Stomach (tissue), 19 donors: ENCODE results near the gene ZFP2. TPM values are rescaled to one million over a fixed set of nuclear protein-coding genes. Genes with fewer than 3 reads are reported as not detected.

Experiments
- DNase-seq, 2 donors: peaks; one replicate each; pipeline versions ENCODE4 v3.0.0 to v3.0.0-alpha.2; 2013 to 2019
- H3K27ac ChIP-seq, 5 donors: fragments of 200-600 bp in 4 of 5; sonication (generic) in 4 of 5; one replicate each; pipeline ENCODE4 v1.5.1; 2013 to 2019; ENCODE audit warnings: mild to moderate bottlenecking in 1 of 5, moderate library complexity in 1 of 5
- H3K27me3 ChIP-seq, 3 donors: fragments of 200-600 bp; sonication (generic); one replicate each; pipeline ENCODE4 v1.5.1; 2017 to 2019; ENCODE audit warnings: mixed run types in 1 of 3
- H3K36me3 ChIP-seq, 4 donors: fragments of 200-600 bp; sonication (generic); 1 replicate in 3 of 4; 2 replicates in 1 of 4; pipeline ENCODE4 v1.5.1; 2016 to 2019
- H3K4me1 ChIP-seq, 4 donors: fragments of 200-600 bp; sonication (generic); one replicate each; pipeline ENCODE4 v1.5.1; 2016 to 2019
- H3K4me3 ChIP-seq, 4 donors: fragments of 200-600 bp; sonication (generic) in 3 of 4; one replicate each; pipeline ENCODE4 v1.5.1; 2016 to 2019; ENCODE audit warnings: mild to moderate bottlenecking in 1 of 4
- H3K9me3 ChIP-seq, 4 donors: fragments of 200-600 bp; sonication (generic); one replicate each; pipeline ENCODE4 v1.5.1; 2016 to 2019
- CTCF ChIP-seq, 7 experiments: fragments of 450-650 bp in 4 of 7; fragments of 200-600 bp in 3 of 7; sonication (generic) in 3 of 7; IDR thresholded peaks; one replicate each; pipeline ENCODE4 v1.5.1; 2016 to 2019; ENCODE audit warnings: antibody characterized with exemption in 7 of 7, control low read depth in 2 of 7, mild to moderate bottlenecking in 1 of 7
- EP300 ChIP-seq: sonication (generic); formaldehyde crosslinking; IDR thresholded peaks from one replicate; pipeline ENCODE4 v1.6.1; 2017; ENCODE audit warnings: antibody characterized with exemption
- POLR2A ChIP-seq, 4 donors: fragments of 450-650 bp; IDR thresholded peaks; one replicate each; pipeline ENCODE4 v1.6.1; 2016; ENCODE audit warnings: antibody characterized with exemption in 4 of 4, control low read depth in 2 of 4, mild to moderate bottlenecking in 1 of 4, moderate library complexity in 1 of 4
- POLR2AphosphoS5 ChIP-seq, 3 donors: sonication (generic); formaldehyde crosslinking; IDR thresholded peaks; one replicate each; pipeline ENCODE4 v1.6.1; 2016; ENCODE audit warnings: antibody characterized with exemption in 3 of 3
- WGBS, 5 donors: extraction: QIAGEN DNeasy Blood & Tissue Kit in 3 of 5; methylation state at CpG; one replicate each; pipeline versions ENCODE4 v1.1.5 to v1.1.7; 2013 to 2018; 5-methylcytosine and 5-hydroxymethylcytosine counted together
- intact Hi-C: fragments of 100-400 bp; cut with DNase I; formaldehyde crosslinking; loops from one replicate; pipeline ENCODE4 v1.15.1; 2023; ENCODE audit warnings: low total_unique reads
- long read RNA-seq, 10 donors: transcript quantifications; one replicate each; lab custom pipeline, GENCODE V29; 2026
- polyA plus RNA-seq, 3 donors: library from polyadenylated mRNA; stranded (reverse); fragments of 200-250 nt; gene quantifications; one replicate each; pipeline ENCODE4 v1.2.3, GENCODE V29; 2013
- total RNA-seq, 5 donors: library from RNA; depleted of rRNA; stranded (reverse); fragments of >200 nt; gene quantifications; one replicate each; pipeline versions ENCODE4 v1.1.0 to v1.2.3, GENCODE V29; 2014 to 2016
- donor health status: healthy with polysubstance abuse.
- donor health status: Bipolar disorder and iron deficiency.
- donor health status: healthy.

Gene ZFP2
- total RNA-seq, result 100 to 1,000 TPM in 1 of 5 donors, 1 to 10 TPM in 3, under 1 TPM in 1; 0.87 to 128 (median 1.4) TPM
- polyA plus RNA-seq, result 1 to 10 TPM in 2 of 3 donors, under 1 TPM in 1; 1.00 to 1.5 (median 1.2) TPM
- long read RNA-seq, donor 1, result 0 reads
- long read RNA-seq, donor 2, result 0 reads
- long read RNA-seq, donor 3, result 0 reads
- long read RNA-seq, donor 4, result 0 reads
- long read RNA-seq, donor 5, partial matches to known transcripts, result 0 of 1 reads
- long read RNA-seq, donor 5, other reads (novel, unspliced or antisense), result 0 of 1 reads
- long read RNA-seq, donor 6, result 0 reads
- long read RNA-seq, donor 7, result 0 reads
- long read RNA-seq, donor 8, result 0 reads
- long read RNA-seq, donor 9, result 0 reads
- long read RNA-seq, donor 10, result 0 reads

- no peak for TF ChIP-seq POLR2A (IDR thresholded peaks at IDR 0.05)
- peak in 2 of 3 donors; percentile 47 to 70 for TF ChIP-seq POLR2AphosphoS5 (IDR thresholded peaks at IDR 0.05)
- TF ChIP-seq EP300, result no peak
- TF ChIP-seq CTCF (IDR thresholded peaks at IDR 0.05), result no peak
- Histone ChIP-seq H3K4me3 (peak within 1 kb of the TSS; percentile 72 to 91 (median 89)), H3K36me3 (peaks cover 0 to 4% (median 2%) of the 10 kb centered on the region in 4 donors), H3K27ac (peak within 1 kb of the TSS; percentile 57 to 84 (median 69)), H3K9me3 (peaks cover 0 to 11% (median 4%) of the 10 kb centered on the region in 4 donors), H3K27me3 (peaks cover 0 to 6% (median 0%) of the 10 kb centered on the region in 3 donors), H3K4me1 (peaks cover 0 to 19% (median 7%) of the 10 kb centered on the region in 4 donors)
- WGBS, 5 donors, result 2 to 4% (median 3%) methylated on average over 40 to 79 of the region's 79 CpGs
- intact Hi-C loops, result no loop called here
- DNase-seq, result peak; percentile 57 to 92
Observed at GRCh38 chr5:178895615-178896571, at the start of gene ZFP2. Gene ZFP2 (plus strand): TSS chr5:178895913. CDS start chr5:178931314, 35,401 bp downstream.

DNA sequence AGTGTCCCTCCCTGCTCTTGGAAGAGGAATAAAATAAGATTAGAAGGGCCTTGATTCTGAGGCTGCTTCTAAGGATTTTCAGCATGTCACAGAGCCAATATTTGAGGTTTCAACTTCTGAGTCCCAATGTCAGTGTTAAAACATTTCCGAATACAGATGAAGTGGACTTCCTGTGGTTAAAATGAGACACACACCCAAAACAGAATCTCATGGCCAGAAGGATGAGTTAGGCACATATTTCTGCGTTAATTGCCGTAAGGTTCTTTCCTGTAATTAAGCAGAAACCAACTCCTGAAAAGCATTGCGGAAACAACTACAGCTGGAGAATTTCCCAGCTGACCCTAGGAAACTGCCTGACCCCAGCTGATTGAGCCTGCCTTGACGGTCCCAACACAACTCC lies 46.4 kb upstream of the ZFP2 start:
- TF ChIP-seq EP300 (no peak), POLR2A (IDR thresholded peaks at IDR 0.05) (no peak), CTCF (IDR thresholded peaks at IDR 0.05) (no peak), POLR2AphosphoS5 (IDR thresholded peaks at IDR 0.05) (no peak)
- Histone ChIP-seq H3K9me3 (no peaks in the 10 kb centered on the region), H3K4me1 (no peaks in the 10 kb centered on the region), H3K4me3 (no peak overlapping the region), H3K27ac (no peak overlapping the region), H3K36me3 (no peaks in the 10 kb centered on the region), H3K27me3 (no peaks in the 10 kb centered on the region)
- intact Hi-C loops, result no loop called here
- WGBS, 5 donors, result 66 to 82% (median 81%) methylated on average over 5 of the region's 5 CpGs
- no peak for DNase-seq

DNA sequence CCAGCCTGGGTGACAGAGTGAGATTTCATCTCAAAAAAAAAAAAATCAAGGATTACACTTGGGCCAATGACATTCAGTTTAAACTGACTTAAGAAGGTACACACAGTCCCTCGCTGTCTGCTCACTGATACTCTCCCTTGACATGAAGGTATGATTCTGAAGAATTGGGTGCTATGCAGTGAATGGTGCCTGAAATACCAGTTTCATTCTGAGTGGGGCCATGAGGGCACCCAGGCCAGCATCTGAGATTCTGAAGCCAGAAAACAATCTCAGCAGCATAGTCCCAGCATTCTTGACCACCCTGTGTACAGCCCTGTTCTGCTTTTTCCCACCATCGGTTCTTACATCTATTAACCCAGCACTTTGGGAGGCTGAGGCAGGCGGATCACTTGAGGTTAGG lies 43.8 kb upstream of the ZFP2 start:
- WGBS, 5 donors, result 92 to 100% (median 96%) methylated on average over 3 of the region's 3 CpGs
- TF ChIP-seq CTCF (IDR thresholded peaks at IDR 0.05) (no peak), POLR2A (IDR thresholded peaks at IDR 0.05) (no peak)
- H3K27ac ChIP-seq, result no peak overlapping the region
- DNase-seq, result no peak
- intact Hi-C loops, result no loop called here
- H3K4me3 ChIP-seq, result no peak overlapping the region
- H3K36me3 ChIP-seq, result no peaks in the 10 kb centered on the region
- H3K4me1 ChIP-seq, result no peaks in the 10 kb centered on the region
- H3K9me3 ChIP-seq, result no peaks in the 10 kb centered on the region
- H3K27me3 ChIP-seq, result no peaks in the 10 kb centered on the region

GRCh38 chr5:178854284-178854683 lies 41.4 kb upstream of the ZFP2 start:
- intact Hi-C loops, result no loop called here
- TF ChIP-seq POLR2A (IDR thresholded peaks at IDR 0.05) (no peak), EP300 (no peak), POLR2AphosphoS5 (IDR thresholded peaks at IDR 0.05) (no peak), CTCF (IDR thresholded peaks at IDR 0.05) (no peak)
- Histone ChIP-seq H3K9me3 (no peaks in the 10 kb centered on the region), H3K4me1 (no peaks in the 10 kb centered on the region), H3K27ac (no peak overlapping the region), H3K27me3 (no peaks in the 10 kb centered on the region), H3K4me3 (no peak overlapping the region), H3K36me3 (no peaks in the 10 kb centered on the region)
- no peak for DNase-seq
- WGBS, 5 donors, result 49 to 64% (median 52%) methylated on average over 5 of the region's 5 CpGs
